ENCODE data around the gene LHFPL3.
"Not testable (repeated sequence)": the region's sequence is repeated elsewhere in the genome, so short reads cannot be mapped to it uniquely, and the experiment has no call there.

LHFPL3 gene

DNA sequence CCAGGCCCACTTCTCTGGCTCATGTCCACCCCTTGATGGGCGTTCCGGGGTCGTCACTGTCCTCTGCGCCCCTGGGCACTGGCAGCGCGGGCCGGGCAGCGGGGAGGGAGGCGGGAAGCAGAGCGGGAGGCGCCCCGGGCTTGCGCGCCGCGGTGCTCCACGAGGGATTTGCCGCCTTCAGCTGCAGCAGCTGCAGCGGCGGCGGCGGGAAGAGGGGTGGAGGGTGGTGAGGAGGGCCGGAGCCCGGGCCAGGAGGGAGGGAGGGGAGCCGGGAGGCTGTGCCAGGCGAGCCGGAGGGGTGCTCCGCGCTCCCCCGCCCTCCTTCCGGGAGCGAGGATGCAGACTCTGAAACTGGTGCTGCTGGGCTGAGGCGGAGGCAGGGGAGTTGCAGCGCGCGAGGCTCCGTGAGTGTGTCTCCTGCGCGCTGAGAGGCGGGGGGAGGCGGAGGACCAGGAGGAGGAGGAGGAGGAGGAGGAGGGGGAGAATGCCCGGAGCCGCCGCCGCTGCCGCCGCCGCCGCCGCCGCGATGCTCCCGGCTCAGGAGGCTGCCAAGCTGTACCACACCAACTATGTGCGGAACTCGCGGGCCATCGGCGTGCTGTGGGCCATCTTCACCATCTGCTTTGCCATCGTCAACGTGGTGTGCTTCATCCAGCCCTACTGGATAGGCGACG, at the start of gene LHFPL3:
TSS of gene LHFPL3 (plus strand) at position 308 of the 674 bp plus-strand sequence.
- FAIRE-seq, result no peak
- no peak for TF ChIP-seq CTCF (IDR thresholded peaks at IDR 0.05; ENCODE audit: insufficient read depth, missing control alignments)
- DNase-seq (ENCODE audit: insufficient read length, low spot score), result no peak

DNA sequence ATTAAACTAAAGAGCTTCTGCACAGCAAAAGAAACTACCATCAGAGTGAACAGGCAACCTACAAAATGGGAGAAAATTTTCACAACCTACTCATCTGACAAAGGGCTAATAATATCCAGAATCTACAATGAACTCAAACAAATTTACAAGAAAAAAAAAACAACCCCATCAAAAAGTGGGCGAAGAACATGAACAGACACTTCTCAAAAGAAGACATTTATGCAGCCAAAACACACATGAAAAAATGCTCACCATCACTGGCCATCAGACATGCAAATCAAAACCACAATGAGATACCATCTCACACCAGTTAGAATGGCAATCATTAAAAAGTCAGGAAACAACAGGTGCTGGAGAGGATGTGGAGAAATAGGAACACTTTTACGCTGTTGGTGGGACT, 46.7 kb upstream of the LHFPL3 start:
- not testable (repeated sequence) for DNase-seq (ENCODE audit: insufficient read length, low spot score); FAIRE-seq

GRCh38 chr7:104286839-104287238, 41.6 kb upstream of the LHFPL3 start:
- DNase-seq (ENCODE audit: insufficient read length, low spot score) (no peak), FAIRE-seq (no peak)
- TF ChIP-seq CTCF (IDR thresholded peaks at IDR 0.05; ENCODE audit: insufficient read depth, missing control alignments), result no peak

DNA sequence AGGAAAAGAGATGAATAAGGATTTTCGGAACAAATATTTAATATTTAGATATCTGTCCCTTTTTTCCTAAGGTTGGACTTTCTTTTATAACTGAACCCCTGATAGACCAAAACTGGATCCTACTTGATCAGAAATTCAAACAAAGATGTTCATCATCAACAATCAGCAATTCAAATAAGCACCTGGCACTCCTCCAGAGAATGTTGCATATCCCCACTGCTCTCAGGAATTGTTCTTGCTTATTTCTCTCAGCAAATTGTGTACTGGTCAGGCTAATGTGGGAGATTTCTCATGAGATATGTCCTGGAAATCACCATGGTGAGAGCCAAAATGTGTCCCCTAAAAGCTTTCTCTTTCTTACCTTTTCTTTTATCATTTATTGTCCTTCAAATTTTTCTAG, 40.3 kb upstream of the LHFPL3 start:
- TF ChIP-seq CTCF (IDR thresholded peaks at IDR 0.05; ENCODE audit: insufficient read depth, missing control alignments), result no peak
- FAIRE-seq, result no peak
- no peak for DNase-seq (ENCODE audit: insufficient read length, low spot score)

GRCh38 chr7:104294291-104294690, 34.1 kb upstream of the LHFPL3 start:
- no peak for TF ChIP-seq CTCF (IDR thresholded peaks at IDR 0.05; ENCODE audit: insufficient read depth, missing control alignments)
- DNase-seq (ENCODE audit: insufficient read length, low spot score) (no peak), FAIRE-seq (no peak)

DNA sequence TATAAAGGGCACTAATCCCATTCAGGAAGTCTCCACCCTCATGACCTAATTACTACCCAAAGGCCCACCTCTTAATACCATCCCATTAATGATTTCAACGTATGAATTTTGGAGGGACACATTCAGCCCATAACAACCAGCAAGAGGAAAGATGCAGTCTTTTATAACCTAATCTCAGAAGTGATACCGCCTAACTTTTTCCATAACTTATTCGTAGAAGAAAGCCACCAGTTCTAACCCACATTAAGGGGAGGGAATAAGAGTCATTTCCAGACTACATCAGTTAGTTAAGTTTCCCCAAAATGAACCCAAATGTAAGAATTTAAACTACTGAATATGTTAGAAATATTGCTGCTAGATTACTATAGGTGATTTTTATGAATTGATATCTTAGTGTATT, 32.1 kb upstream of the LHFPL3 start:
- FAIRE-seq (no peak), DNase-seq (ENCODE audit: insufficient read length, low spot score) (no peak)
- TF ChIP-seq CTCF (IDR thresholded peaks at IDR 0.05; ENCODE audit: insufficient read depth, missing control alignments), result no peak

DNA sequence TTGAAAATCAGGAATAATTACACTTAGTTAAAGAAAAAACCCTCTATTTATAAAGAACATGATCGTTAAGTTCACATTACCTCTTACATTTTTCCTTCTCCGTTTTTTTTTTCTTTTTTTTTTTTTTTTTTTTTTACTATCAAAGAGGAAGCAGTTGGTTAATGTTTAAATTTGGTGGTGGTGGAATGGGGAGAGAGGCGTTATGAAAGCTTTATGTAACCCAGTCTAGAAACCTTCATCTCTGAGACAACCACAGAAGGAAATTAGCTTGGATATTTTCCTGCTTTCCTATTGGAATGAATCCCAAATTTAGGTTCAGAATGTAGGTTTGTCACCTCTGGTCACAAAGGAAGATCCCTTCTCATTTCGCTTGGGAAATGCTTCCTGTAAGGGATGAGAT, 31.5 kb upstream of the LHFPL3 start:
- DNase-seq (ENCODE audit: insufficient read length, low spot score), result no peak
- FAIRE-seq, result no peak
- TF ChIP-seq CTCF (IDR thresholded peaks at IDR 0.05; ENCODE audit: insufficient read depth, missing control alignments), result no peak

DNA sequence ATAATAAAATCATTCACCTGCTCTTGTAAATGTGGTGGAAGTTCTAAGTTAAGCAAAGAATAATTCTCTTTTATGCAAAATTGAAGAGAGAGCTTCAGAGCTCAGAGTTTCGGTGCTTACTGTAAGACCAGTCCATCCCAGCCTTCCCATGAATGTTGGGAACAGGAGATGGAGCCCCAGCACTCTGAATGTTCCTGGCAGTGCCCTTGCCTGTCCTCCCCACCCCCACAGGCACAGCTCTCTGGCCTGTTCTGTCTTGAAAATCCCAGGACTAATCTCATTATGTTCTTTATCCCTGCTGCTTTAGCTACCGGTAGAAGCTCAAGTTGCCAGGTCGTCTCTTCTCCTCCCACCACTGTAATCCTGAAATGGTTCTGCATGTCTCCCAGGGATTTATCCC, 29.1 kb upstream of the LHFPL3 start:
- peak; percentile 61 for TF ChIP-seq CTCF (IDR thresholded peaks at IDR 0.05; ENCODE audit: insufficient read depth, missing control alignments)
- peak; percentile 17 for DNase-seq (ENCODE audit: insufficient read length, low spot score)
- FAIRE-seq, result peak; percentile 95
